SK-N-SH (cell line): ENCODE data around the gene MC1R.

ENCODE experiments used
- EZH2phosphoT487 ChIP-seq: fragments of 200-600 bp; sonication (generic); IDR thresholded peaks from 2 replicates; pipeline ENCODE4 v1.6.1; 2017; ENCODE audit warnings: low read depth, mixed run types, mild to moderate bottlenecking, antibody characterized with exemption, moderate library complexity, borderline replicate concordance
- FOXM1 ChIP-seq: IDR thresholded peaks from 2 replicates; pipeline ENCODE4 v1.4.0; 2012; ENCODE audit warnings: low read depth, mild to moderate bottlenecking
- GABPA ChIP-seq: IDR thresholded peaks from 2 replicates; pipeline ENCODE4 v1.4.0; 2012; ENCODE audit warnings: low read depth, mild to moderate bottlenecking
- JUND ChIP-seq: IDR thresholded peaks from 2 replicates; pipeline ENCODE4 v1.4.0; 2012
- MXI1 ChIP-seq: IDR thresholded peaks from 2 replicates; pipeline ENCODE4 v1.6.1; 2012; ENCODE audit warnings: mild to moderate bottlenecking, low read depth, low read length, improper control_type of control experiment
- RAD21 ChIP-seq: IDR thresholded peaks from 2 replicates; pipeline ENCODE4 v1.6.1; 2012; ENCODE audit warnings: mild to moderate bottlenecking, low read length
- RXRA ChIP-seq: IDR thresholded peaks from 2 replicates; pipeline ENCODE4 v1.4.0; 2012; ENCODE audit warnings: low read depth, mild to moderate bottlenecking, borderline replicate concordance
- SMC3 ChIP-seq: IDR thresholded peaks from 2 replicates; pipeline ENCODE4 v1.6.1; 2012; ENCODE audit warnings: low read depth, low read length, improper control_type of control experiment
- TF ChIP-seq, protein P1 (sequence below): fragments of 200-600 bp; sonication (generic); IDR thresholded peaks from 2 replicates; pipeline ENCODE4 v1.6.1; 2017; ENCODE audit warnings: antibody characterized with exemption, mild to moderate bottlenecking, moderate library complexity
- TF ChIP-seq, protein P2 (sequence below): fragments of 150-350 bp; IDR thresholded peaks from 2 replicates; pipeline ENCODE4 v1.6.1; 2017; ENCODE audit warnings: antibody characterized with exemption, low read length, low read depth, borderline replicate concordance
- TF ChIP-seq, protein P3 (sequence below): IDR thresholded peaks from 2 replicates; pipeline ENCODE4 v1.4.0; 2012; ENCODE audit warnings: low read depth, borderline replicate concordance

DNA sequence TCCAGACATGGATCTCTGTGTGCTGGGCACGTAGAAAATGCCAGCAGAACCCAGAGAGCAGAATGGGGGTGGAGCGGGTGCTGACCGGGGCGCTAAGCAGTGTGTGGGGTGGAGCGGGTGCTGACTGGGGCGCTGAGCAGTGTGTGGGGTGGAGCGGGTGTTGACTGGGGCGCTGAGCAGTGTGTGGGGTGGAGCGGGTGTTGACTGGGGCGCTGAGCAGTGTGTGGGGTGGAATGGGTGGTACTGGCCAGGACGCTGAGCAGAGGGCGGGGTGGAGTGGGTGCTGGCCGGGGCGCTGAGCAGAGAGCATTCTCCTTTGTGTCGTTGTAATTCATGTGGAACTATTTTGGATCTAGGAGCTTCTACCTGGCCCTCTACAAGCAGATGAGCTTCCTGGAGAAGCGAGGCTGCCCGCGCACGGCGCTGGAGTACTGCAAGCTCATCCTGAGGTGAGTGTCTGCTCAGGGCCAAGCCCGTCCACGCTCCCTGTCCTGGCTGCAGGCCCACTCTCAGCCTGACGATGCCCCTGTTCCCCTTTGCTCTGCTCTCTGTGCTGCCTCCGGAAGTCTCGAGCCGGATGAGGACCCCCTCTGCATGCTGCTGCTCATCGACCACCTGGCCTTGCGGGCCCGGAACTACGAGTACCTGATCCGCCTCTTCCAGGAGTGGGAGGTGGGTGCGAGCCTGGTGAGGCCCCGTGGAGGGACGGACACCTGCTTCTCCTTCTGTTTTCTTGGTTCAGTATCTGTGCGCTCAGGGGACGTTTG, 20.3 kb upstream of the MC1R start:
- TF ChIP-seq JUND (no peak), EZH2phosphoT487 (no peak), RAD21 (no peak), SMC3 (no peak), FOXM1 (no peak), MXI1 (no peak), GABPA (no peak), RXRA (no peak)
- TF ChIP-seq, protein P1, sequence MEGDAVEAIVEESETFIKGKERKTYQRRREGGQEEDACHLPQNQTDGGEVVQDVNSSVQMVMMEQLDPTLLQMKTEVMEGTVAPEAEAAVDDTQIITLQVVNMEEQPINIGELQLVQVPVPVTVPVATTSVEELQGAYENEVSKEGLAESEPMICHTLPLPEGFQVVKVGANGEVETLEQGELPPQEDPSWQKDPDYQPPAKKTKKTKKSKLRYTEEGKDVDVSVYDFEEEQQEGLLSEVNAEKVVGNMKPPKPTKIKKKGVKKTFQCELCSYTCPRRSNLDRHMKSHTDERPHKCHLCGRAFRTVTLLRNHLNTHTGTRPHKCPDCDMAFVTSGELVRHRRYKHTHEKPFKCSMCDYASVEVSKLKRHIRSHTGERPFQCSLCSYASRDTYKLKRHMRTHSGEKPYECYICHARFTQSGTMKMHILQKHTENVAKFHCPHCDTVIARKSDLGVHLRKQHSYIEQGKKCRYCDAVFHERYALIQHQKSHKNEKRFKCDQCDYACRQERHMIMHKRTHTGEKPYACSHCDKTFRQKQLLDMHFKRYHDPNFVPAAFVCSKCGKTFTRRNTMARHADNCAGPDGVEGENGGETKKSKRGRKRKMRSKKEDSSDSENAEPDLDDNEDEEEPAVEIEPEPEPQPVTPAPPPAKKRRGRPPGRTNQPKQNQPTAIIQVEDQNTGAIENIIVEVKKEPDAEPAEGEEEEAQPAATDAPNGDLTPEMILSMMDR = no peak
- TF ChIP-seq, protein P2, sequence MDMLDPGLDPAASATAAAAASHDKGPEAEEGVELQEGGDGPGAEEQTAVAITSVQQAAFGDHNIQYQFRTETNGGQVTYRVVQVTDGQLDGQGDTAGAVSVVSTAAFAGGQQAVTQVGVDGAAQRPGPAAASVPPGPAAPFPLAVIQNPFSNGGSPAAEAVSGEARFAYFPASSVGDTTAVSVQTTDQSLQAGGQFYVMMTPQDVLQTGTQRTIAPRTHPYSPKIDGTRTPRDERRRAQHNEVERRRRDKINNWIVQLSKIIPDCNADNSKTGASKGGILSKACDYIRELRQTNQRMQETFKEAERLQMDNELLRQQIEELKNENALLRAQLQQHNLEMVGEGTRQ = no peak
- TF ChIP-seq, protein P3, sequence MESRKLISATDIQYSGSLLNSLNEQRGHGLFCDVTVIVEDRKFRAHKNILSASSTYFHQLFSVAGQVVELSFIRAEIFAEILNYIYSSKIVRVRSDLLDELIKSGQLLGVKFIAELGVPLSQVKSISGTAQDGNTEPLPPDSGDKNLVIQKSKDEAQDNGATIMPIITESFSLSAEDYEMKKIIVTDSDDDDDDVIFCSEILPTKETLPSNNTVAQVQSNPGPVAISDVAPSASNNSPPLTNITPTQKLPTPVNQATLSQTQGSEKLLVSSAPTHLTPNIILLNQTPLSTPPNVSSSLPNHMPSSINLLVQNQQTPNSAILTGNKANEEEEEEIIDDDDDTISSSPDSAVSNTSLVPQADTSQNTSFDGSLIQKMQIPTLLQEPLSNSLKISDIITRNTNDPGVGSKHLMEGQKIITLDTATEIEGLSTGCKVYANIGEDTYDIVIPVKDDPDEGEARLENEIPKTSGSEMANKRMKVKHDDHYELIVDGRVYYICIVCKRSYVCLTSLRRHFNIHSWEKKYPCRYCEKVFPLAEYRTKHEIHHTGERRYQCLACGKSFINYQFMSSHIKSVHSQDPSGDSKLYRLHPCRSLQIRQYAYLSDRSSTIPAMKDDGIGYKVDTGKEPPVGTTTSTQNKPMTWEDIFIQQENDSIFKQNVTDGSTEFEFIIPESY = no peak
